H1 (cell line): ENCODE results near the gene GAMT. TPM values are rescaled to one million over a fixed set of nuclear protein-coding genes. Genes with fewer than 3 reads are reported as not detected.

Source experiments
- CTCF ChIA-PET: fragments of 300-600 bp; sonication (Branson Sonifier 250); formaldehyde crosslinking; loops from one replicate; lab custom pipeline; 2021; ENCODE audit not compliant: partially characterized antibody; lab: Charles Lee
- POLR2A ChIA-PET: fragments of 300-600 bp; sonication (Branson Sonifier 250); formaldehyde crosslinking; loops from one replicate; lab custom pipeline; 2021; ENCODE audit warnings: inconsistent platforms; ENCODE audit not compliant: partially characterized antibody; lab: Charles Lee
- DNase-seq, 2 experiments: peaks; one replicate each; pipeline versions ENCODE4 v3.0.0 to v3.0.0-alpha.2; 2010 to 2022; ENCODE audit warnings: low spot score in 2 of 2, low read depth in 1 of 2, mixed read lengths in 1 of 2
- FAIRE-seq: peaks from 2 replicates; lab custom pipeline; 2011; peaks lifted over from hg19 to GRCh38; lab: Jason Lieb, UNC
- H2AFZ ChIP-seq: 2 replicates; pipeline ENCODE4 v1.8.1; 2012; ENCODE audit warnings: low read length, inconsistent platforms
- H2AK5ac ChIP-seq: 2 replicates; pipeline ENCODE4 v1.6.1; 2013; ENCODE audit warnings: low read depth, low read length
- H2BK120ac ChIP-seq: replicated peaks from 2 replicates; pipeline ENCODE3; 2013; ENCODE audit warnings: low read depth, low read length, inconsistent platforms
- H2BK12ac ChIP-seq: 2 replicates; pipeline ENCODE4 v1.6.1; 2013; ENCODE audit warnings: low read depth, low read length
- H2BK15ac ChIP-seq: 2 replicates; pipeline ENCODE4 v1.6.1; 2013; ENCODE audit warnings: low read length
- H2BK20ac ChIP-seq: 2 replicates; pipeline ENCODE4 v1.6.1; 2013; ENCODE audit warnings: low read length
- H2BK5ac ChIP-seq: 2 replicates; pipeline ENCODE4 v1.6.1; 2013; ENCODE audit warnings: low read depth, low read length
- H3K14ac ChIP-seq: 2 replicates; pipeline ENCODE4 v1.6.1; 2013; ENCODE audit warnings: inconsistent platforms; ENCODE audit not compliant: insufficient read length
- H3K18ac ChIP-seq: 2 replicates; pipeline ENCODE4 v1.6.1; 2013; ENCODE audit warnings: low read length; ENCODE audit errors: extremely low read depth
- H3K23ac ChIP-seq: 2 replicates; pipeline ENCODE4 v1.6.1; 2013; ENCODE audit warnings: inconsistent platforms; ENCODE audit not compliant: insufficient read length
- H3K23me2 ChIP-seq: 2 replicates; pipeline ENCODE4 v1.6.1; 2013; ENCODE audit warnings: low read depth, low read length
- H3K27ac ChIP-seq: 2 replicates; pipeline ENCODE4 v1.6.1; 2011; ENCODE audit warnings: low read depth, low read length, inconsistent platforms
- H3K27me3 ChIP-seq, 4 experiments: replicated peaks in 1 of 4; 1 replicate in 1 of 4; 2 replicates in 3 of 4; pipeline versions ENCODE4 v1.6.1 to v1.8.1; 2011 to 2013; ENCODE audit warnings: low read length in 3 of 4, mild to moderate bottlenecking in 3 of 4, inconsistent platforms in 2 of 4, mixed read lengths in 2 of 4, moderate library complexity in 1 of 4; ENCODE audit not compliant: control insufficient read depth in 3 of 4, insufficient read depth in 3 of 4; ENCODE audit errors: extremely low read depth in 1 of 4
- H3K36me3 ChIP-seq, 4 experiments: 2 replicates each; pipeline versions ENCODE4 v1.6.1 to v1.8.1; 2011 to 2013; ENCODE audit warnings: mild to moderate bottlenecking in 4 of 4, low read length in 3 of 4, moderate library complexity in 2 of 4, control low read depth in 1 of 4, inconsistent platforms in 1 of 4; ENCODE audit not compliant: insufficient read depth in 4 of 4, control insufficient read depth in 2 of 4
- H3K4ac ChIP-seq: replicated peaks from 2 replicates; pipeline ENCODE3; 2013; ENCODE audit warnings: low read length, low read depth, mixed read lengths, inconsistent platforms; ENCODE audit not compliant: insufficient read length
- H3K4me1 ChIP-seq, 4 experiments: replicated peaks in 1 of 4; 1 replicate in 1 of 4; 2 replicates in 3 of 4; pipeline versions ENCODE4 v1.6.1 to v1.8.1; 2011 to 2013; ENCODE audit warnings: low read length in 3 of 4, inconsistent platforms in 2 of 4, mixed read lengths in 1 of 4; ENCODE audit not compliant: insufficient read depth in 4 of 4, control insufficient read depth in 3 of 4
- H3K4me2 ChIP-seq, 2 experiments: 2 replicates each; pipeline versions ENCODE4 v1.6.1 to v1.8.1; 2011 to 2013; ENCODE audit warnings: low read depth in 2 of 2, low read length in 2 of 2, control low read depth in 1 of 2, inconsistent platforms in 1 of 2, mild to moderate bottlenecking in 1 of 2; ENCODE audit not compliant: insufficient read depth in 1 of 2
- H3K4me3 ChIP-seq, 4 experiments: fragments of 200-600, 300-600 bp in 1 of 4; sonication (generic), shearing (Covaris generic), sonication (Bioruptor Twin) in 1 of 4; 2 replicates each; pipeline versions ENCODE4 v1.5.1 to v1.8.1; 2011 to 2016; ENCODE audit warnings: low read length in 4 of 4, low read depth in 3 of 4, control low read depth in 2 of 4, inconsistent platforms in 2 of 4, mild to moderate bottlenecking in 2 of 4, mixed read lengths in 1 of 4, moderate library complexity in 1 of 4; ENCODE audit not compliant: insufficient read depth in 2 of 4; ENCODE audit errors: extremely low read depth in 1 of 4
- H3K56ac ChIP-seq: replicated peaks from 2 replicates; pipeline ENCODE3; 2013; ENCODE audit warnings: low read depth, mild to moderate bottlenecking, mixed read lengths, low read length, inconsistent platforms; ENCODE audit not compliant: insufficient read length
- H3K79me1 ChIP-seq: 2 replicates; pipeline ENCODE4 v1.6.1; 2013; ENCODE audit warnings: low read depth, low read length, control low read depth
- H3K79me2 ChIP-seq, 2 experiments: 2 replicates each; pipeline versions ENCODE4 v1.6.1 to v1.8.1; 2012 to 2013; ENCODE audit warnings: low read length in 2 of 2, mild to moderate bottlenecking in 2 of 2, inconsistent platforms in 1 of 2; ENCODE audit not compliant: insufficient read depth in 2 of 2, control insufficient read depth in 1 of 2
- H3K9ac ChIP-seq, 4 experiments: replicated peaks in 1 of 4; 1 replicate in 1 of 4; 2 replicates in 3 of 4; pipeline versions ENCODE4 v1.6.1 to v1.8.1; 2011 to 2013; ENCODE audit warnings: low read depth in 3 of 4, low read length in 3 of 4, control low read depth in 2 of 4, mild to moderate bottlenecking in 2 of 4, moderate library complexity in 2 of 4, inconsistent platforms in 1 of 4; ENCODE audit errors: extremely low read depth in 1 of 4
- H3K9me3 ChIP-seq, 2 experiments: 2 replicates each; pipeline versions ENCODE4 v1.6.1 to v1.8.1; 2012 to 2013; ENCODE audit warnings: mild to moderate bottlenecking in 2 of 2, moderate library complexity in 2 of 2, control low read depth in 1 of 2, inconsistent platforms in 1 of 2, low read depth in 1 of 2, low read length in 1 of 2, mixed read lengths in 1 of 2; ENCODE audit not compliant: insufficient read depth in 2 of 2
- H4K20me1 ChIP-seq, 2 experiments: replicated peaks in 1 of 2; 2 replicates each; pipeline versions ENCODE3 to v1.8.1; 2011 to 2013; ENCODE audit warnings: inconsistent platforms in 2 of 2, low read length in 2 of 2, mild to moderate bottlenecking in 1 of 2; ENCODE audit not compliant: insufficient read depth in 2 of 2, control insufficient read depth in 1 of 2
- H4K5ac ChIP-seq: 2 replicates; pipeline ENCODE4 v1.6.1; 2013; ENCODE audit warnings: low read length, low read depth, mixed read lengths, inconsistent platforms; ENCODE audit not compliant: insufficient read length
- H4K8ac ChIP-seq: 2 replicates; pipeline ENCODE4 v1.8.0; 2013; ENCODE audit warnings: mild to moderate bottlenecking, moderate library complexity, low read length, inconsistent platforms; ENCODE audit not compliant: insufficient read depth; ENCODE audit errors: extremely low read depth
- H4K91ac ChIP-seq: replicated peaks from 2 replicates; pipeline ENCODE3; 2013; ENCODE audit warnings: low read length, mixed read lengths, inconsistent platforms; ENCODE audit not compliant: insufficient read length
- BACH1 ChIP-seq: IDR thresholded peaks from 2 replicates; pipeline ENCODE4 v1.6.1; 2012; ENCODE audit warnings: low read length, improper control_type of control experiment
- EGR1 ChIP-seq: IDR thresholded peaks from 2 replicates; pipeline ENCODE4 v1.6.1; 2011; ENCODE audit warnings: low read depth, low read length, borderline replicate concordance
- GTF2F1 ChIP-seq: IDR thresholded peaks from 2 replicates; pipeline ENCODE4 v1.6.1; 2012; ENCODE audit warnings: low read depth, low read length, improper control_type of control experiment, borderline replicate concordance
- RNF2 ChIP-seq: fragments of 200-900, 300-1000 bp; sonication (generic); IDR thresholded peaks from 2 replicates; pipeline ENCODE4 v1.7.1; 2016; ENCODE audit warnings: borderline replicate concordance, low read depth, mild to moderate bottlenecking, antibody characterized with exemption, low read length; ENCODE audit not compliant: poor library complexity, severe bottlenecking; ENCODE audit errors: missing control alignments
- YY1 ChIP-seq: IDR thresholded peaks from 2 replicates; pipeline ENCODE4 v1.6.1; 2011; ENCODE audit warnings: low read depth, mild to moderate bottlenecking, low read length
- ZNF274 ChIP-seq: IDR thresholded peaks from 2 replicates; pipeline ENCODE4 v1.7.0; 2012; ENCODE audit warnings: low read length, borderline replicate concordance; ENCODE audit errors: extremely low read depth
- WGBS, 2 experiments: shearing (Covaris generic) in 1 of 2; methylation state at CpG; one replicate each; pipeline versions ENCODE4 v1.1.6 to v1.1.7; 2013 to 2015; ENCODE audit warnings: low lambda C conversion rate in 2 of 2, mixed read lengths in 2 of 2, inconsistent platforms in 1 of 2, low coverage in 1 of 2, missing lambda C conversion rate in 1 of 2; ENCODE audit not compliant: insufficient replicate concordance in 2 of 2, insufficient coverage in 1 of 2, insufficient read length in 1 of 2; ENCODE audit errors: extremely low coverage in 1 of 2, missing lambda C conversion rate in 1 of 2; 5-methylcytosine and 5-hydroxymethylcytosine counted together
- polyA plus RNA-seq, 7 experiments: library from polyadenylated mRNA; depleted of rRNA in 3 of 7; stranded (reverse) in 5 of 7; unstranded in 2 of 7; fragments of >200 nt in 5 of 7; fragments of 200-250 nt in 2 of 7; gene quantifications; 1 replicate in 5 of 7; 2 replicates in 1 of 7; 4 replicates in 1 of 7; pipeline versions ENCODE4 v1.2.1 to v1.2.3, GENCODE V29; 2011 to 2013; ENCODE audit warnings: missing spikeins in 2 of 7, mixed read lengths in 2 of 7
- total RNA-seq: library from RNA; stranded (reverse); fragmentation: NEBNext Ultra II Directional; extraction: Animal tissue kit (Norgen Biotek cat#: 25700); gene quantifications from 2 replicates; pipeline ENCODE4 v1.2.1, GENCODE V29; 2021

The GAMT gene
- total and polyA plus RNA-seq, 2 of the 8 experiments (the other 6 are each of a cell fraction or from before 2014, with no cell fraction given) = 17.2 to 35.6 TPM

DNA sequence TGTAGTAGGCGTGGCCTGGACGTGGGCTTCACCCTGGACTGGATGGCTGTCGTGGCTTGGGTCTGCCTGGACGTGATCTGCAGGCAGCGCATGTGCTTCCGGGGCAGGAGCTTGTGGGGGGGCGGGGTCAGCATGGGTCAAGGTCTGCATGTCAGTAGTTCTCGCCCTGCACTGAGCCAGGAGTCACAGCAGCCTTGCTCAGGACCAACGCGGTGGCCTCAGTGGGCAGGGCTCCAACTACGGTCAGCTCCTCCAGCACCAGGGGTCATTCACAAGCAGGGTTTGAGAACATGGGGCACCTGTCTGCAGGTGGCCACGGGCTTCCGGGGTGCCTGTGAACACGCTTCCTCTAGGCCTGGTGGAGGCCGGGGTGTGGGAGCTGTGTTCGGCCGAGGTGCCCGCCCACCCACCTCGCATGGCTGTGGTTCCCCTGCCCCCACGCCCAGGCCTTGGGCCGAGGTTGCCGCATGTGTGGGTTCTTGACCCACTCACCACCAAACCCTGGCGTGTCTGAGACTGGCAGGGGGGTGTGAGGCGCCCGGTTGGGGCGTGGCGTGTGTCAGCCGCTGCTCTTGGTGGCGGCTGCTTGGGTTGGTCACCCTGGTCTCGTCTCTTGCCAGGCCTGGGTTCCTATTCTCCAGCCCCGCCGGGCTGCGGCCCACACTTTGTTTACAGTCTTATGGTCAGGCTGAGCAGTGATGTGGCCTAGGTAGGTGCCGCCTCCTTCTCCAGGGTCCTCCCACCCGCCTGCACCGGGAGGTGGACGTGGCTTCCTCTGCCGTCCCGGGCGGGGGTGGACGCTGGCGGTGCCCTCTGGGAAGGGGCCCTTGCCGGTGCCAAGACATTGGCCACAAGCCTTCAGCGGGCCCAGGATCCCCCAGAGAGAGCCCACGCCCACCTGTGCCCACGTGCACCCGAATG lies 32.0 kb upstream of the GAMT start:
- H4K20me1 ChIP-seq = peaks cover 13 to 21% of the 10 kb centered on the region in 2 experiments
- TF ChIP-seq ZNF274 = no peak
- TF ChIP-seq EGR1 = no peak
- TF ChIP-seq BACH1 = no peak
- no peak for TF ChIP-seq RNF2
- no peak for TF ChIP-seq YY1
- no peak for TF ChIP-seq GTF2F1
- peaks cover 0 to 1% of the 10 kb centered on the region in 2 experiments; a peak in 1 of 4 replicates for H3K79me2 ChIP-seq
- no peak overlapping the region for H3K14ac ChIP-seq
- H3K79me1 ChIP-seq = 0 out of 2 replicates have a peak, but pooled peaks cover 2% of the 10 kb centered on the region
- no peaks in the 10 kb centered on the region for H3K4me1 ChIP-seq
- H3K23me2 ChIP-seq = no peaks in the 10 kb centered on the region
- H3K4ac ChIP-seq = no peak overlapping the region
- H4K5ac ChIP-seq = no peak overlapping the region
- no peaks in the 10 kb centered on the region for H3K9me3 ChIP-seq
- H2BK5ac ChIP-seq = no peak overlapping the region
- 91% methylated on average over 37 of the region's 47 CpGs; no CpG with 5 or more reads in 1 of the 2 experiments for WGBS, 2 experiments
- DNase-seq = no peak
- no peak overlapping the region; the same call in 1 of the 2 replicates for H3K27ac ChIP-seq
- no peak overlapping the region for H4K8ac ChIP-seq
- ChIA-PET CTCF (interaction anchor here (2.9 kb wide), 1 partner anchor 12 kb away, joined by 6 read pairs; no protein-coding TSS in a partner anchor), POLR2A (interaction anchor here (1.4 to 2.7 kb wide), 4 partner anchors 9 to 22 kb away, joined by 5 to 12 read pairs (median 6); no protein-coding TSS in a partner anchor)
- no peak overlapping the region for H3K23ac ChIP-seq
- no peak overlapping the region for H2BK120ac ChIP-seq
- H4K91ac ChIP-seq = no peak overlapping the region
- H2BK12ac ChIP-seq = no peak overlapping the region
- no peak overlapping the region for H3K9ac ChIP-seq
- no peak for FAIRE-seq
- H2AK5ac ChIP-seq = no peak overlapping the region
- no peaks in the 10 kb centered on the region for H3K27me3 ChIP-seq
- H2BK20ac ChIP-seq = no peak overlapping the region
- no peak overlapping the region for H2AFZ ChIP-seq
- H3K18ac ChIP-seq = no peak overlapping the region
- no peak overlapping the region for H3K4me3 ChIP-seq
- H3K56ac ChIP-seq = no peak overlapping the region
- peaks cover 25 to 53% (median 45%) of the 10 kb centered on the region in 4 experiments for H3K36me3 ChIP-seq
- H3K4me2 ChIP-seq = no peak overlapping the region
- H2BK15ac ChIP-seq = no peak overlapping the region
